ENCODE measurements around the gene CCM2.

The CCM2 gene

DNA sequence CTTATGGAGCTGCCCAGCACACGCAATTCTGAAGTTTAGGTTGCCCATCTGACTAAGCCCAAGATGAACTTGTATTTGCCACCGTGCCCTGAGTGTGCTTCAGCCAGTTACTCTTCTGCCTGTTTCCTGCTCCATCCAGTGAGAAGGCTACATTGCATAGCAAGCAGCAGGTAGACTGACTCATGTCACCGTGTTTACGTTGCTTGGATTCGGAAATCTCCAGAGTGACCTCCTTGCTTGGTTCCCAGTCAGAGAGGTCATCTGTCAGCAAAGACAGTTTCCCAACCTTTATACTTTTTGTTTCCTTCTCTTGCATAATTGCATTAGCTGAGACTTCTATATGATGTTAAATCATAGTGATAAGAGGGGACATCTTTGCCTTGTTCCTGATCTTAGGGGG lies 57.9 kb downstream of the CCM2 start:
- DNase-seq (ENCODE audit: insufficient read length, low spot score) (no peak), FAIRE-seq (no peak)

DNA sequence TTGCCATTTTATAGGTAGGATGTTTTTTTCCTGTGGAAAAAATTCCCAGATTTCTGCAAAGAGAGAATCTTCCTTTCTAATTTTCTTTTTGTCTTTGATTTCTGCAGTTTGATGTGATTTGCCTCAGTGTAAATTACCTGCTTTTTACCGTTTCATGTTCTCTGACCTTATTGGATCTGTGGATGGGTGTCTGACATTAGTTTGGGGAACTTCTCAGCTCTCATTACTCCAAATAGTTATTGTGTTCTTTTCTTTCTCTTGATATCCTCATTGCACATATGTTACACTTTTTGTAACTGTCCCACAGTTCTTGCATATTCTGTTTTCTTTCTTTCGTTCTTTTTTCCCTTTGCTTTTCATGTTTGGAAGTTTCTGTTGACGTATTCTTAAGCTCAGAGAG lies 60.3 kb downstream of the CCM2 start:
- FAIRE-seq: no peak
- no peak for DNase-seq (ENCODE audit: insufficient read length, low spot score)

DNA sequence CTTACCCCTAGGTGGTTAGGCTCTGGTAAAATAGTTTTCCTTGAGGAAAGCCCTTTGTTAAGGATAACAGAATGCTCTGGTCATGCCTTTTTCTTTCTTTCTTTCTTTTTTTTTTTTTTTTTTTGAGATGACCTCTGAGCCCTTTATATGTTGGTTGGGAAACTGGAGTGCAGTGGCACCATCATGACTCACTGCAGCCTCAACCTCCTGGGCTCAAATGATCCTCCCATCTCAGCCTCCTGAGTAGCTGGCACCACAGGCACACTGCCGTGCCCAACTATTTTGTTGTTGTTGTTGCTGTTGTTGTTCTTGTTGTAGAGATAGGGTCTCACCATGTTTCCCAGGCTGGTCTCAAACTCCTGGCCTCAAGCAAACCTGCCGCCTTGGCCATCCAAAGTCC lies 61.4 kb downstream of the CCM2 start:
- DNase-seq (ENCODE audit: insufficient read length, low spot score): no peak
- no peak for FAIRE-seq

DNA sequence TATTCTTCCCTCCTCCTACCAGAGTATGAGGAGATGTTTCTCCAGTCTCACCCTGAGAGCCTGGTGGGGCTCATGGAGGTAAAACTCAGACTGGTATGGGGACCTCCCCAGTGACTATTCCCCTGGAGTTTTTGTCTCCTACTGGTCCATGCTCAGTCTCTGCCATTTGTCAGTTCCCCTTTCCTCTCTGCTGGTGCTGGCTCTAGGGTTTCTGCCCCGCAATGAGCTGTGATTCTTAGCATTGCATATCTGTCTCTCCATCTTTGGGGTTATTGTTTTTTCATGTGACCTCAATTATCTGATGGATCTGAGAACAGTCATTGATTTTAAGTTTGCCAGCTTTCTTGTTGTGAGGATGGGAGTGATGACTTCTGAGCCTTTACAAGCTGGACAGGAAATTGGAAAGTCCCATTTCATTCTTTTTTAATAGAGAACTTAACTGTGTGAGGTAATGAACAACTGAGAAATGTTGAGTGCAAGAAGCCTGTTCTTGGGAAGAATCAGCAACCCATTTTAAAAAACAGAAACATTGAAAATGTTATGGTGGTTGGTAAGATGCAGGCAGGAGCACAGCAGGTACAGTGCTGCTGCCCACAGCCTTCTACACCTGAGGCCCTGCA lies 61.9 kb downstream of the CCM2 start:
- DNase-seq (ENCODE audit: insufficient read length, low spot score): no peak
- no peak for FAIRE-seq

DNA sequence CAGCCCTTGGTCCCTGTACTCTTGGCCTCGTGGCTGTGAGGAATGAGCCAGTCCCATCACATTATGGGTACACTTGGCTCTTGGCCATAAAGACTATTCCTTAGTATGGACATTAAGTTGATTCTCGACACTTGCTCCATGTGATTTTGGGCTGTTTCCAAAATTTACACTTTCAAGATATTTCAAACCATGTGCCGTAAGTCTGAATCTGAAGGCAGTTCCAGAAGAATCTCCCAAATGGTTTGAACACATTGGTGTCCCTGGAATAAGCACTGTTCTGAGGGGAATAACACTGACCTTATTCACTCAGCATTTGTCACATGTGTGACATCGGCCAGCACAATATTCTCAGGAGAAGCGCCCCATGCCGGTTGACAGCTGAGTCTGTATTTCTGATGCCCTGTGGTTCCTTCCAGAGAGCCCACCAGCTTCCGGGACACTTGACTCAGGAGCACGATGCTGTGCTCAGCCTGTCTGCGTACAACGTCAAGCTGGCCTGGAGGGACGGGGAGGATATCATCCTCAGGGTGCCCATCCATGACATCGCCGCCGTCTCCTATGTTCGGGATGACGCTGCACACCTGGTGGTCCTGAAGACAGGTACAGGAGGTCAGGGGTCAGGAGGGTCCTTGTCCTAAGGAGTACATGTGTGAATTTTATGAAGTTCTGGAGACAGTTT lies 64.2 kb downstream of the CCM2 start:
- FAIRE-seq (no peak), DNase-seq (ENCODE audit: insufficient read length, low spot score) (no peak)

DNA sequence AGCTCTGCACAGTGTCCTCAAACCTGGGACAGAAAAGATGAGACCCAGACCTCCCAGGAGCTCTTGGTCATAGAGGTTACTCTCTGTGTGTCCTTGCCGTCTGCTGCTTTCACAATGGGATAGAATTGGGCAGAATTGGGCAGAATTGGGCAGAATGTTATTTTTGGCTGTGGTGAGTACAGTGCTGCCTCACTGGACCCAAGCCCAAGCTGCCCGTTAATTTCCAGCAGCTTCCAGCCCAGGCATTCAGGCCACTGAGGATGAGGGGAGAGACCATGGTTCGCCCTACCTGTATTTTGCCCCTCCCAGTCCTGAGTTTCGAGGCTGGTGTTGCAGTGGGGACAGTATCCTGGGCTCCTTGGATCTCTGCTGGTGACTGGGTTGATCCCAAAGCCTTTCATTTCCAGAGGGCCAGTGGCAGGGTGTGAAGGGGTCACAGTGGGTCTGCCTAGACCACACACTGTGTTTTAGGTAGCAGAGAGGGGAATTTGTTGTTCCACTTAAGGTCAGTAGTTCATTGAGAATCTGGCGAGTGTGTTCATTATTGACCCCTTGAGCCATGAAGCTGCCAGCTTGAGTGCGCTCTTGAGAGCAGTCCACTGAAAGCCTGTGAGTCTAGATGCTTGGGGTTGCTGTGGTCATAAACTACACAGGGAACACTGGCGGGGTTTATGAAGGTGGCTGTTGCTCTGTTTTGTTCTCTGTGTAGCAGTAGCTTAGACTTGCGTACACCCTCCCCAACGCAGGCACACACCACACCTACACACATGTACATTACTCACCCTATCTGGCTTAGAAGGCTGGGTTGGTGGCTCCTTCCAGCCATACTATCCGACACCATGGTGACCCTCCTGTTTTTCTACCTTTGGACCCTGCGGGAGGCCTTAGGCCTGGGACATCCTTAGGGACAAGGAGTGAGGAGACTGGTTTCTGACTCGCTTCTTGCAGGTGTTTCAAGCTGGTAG lies 65.3 kb downstream of the CCM2 start:
- FAIRE-seq (no peak), DNase-seq (ENCODE audit: insufficient read length, low spot score) (no peak)

DNA sequence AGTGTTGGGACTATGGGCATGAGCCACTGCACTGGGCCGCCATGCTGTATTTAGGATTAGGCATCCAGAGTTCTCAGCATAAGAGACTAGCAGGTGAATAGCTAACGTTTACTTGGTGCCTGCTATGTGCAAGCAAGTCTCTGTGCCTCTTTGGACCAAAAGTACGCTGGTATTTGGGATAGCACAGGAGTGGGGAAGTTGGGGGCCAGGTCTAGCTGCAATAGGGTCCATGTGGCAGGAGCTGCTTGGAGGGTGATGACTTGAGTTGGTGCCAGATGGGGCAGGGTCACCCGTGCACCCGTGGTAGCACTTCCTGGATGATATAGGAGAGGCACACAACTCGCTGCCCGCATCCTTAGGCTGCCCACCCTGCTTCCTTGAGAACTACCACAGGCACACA lies 66.4 kb downstream of the CCM2 start:
- DNase-seq (ENCODE audit: insufficient read length, low spot score) (no peak), FAIRE-seq (no peak)

DNA sequence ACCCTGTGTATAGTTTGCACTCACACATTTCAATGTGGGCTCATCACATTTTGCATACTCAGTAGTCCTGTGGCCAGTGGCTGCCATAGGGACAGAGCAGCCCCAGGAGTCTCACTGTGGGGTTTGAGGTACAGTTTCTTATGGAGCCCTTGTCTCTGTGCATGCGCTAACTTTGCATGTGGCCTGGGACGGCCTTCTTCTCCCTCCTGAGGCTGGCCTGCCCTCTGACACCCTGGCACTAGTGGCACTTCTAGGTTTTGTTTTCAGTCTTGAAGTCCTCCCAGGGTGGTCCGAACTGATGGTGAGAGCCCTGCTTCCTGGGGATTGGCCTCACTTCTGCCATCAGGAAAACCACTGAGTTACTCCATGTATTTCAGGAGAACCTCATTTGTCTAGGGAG lies 67.6 kb downstream of the CCM2 start:
- DNase-seq (ENCODE audit: insufficient read length, low spot score): no peak
- no peak for FAIRE-seq

DNA sequence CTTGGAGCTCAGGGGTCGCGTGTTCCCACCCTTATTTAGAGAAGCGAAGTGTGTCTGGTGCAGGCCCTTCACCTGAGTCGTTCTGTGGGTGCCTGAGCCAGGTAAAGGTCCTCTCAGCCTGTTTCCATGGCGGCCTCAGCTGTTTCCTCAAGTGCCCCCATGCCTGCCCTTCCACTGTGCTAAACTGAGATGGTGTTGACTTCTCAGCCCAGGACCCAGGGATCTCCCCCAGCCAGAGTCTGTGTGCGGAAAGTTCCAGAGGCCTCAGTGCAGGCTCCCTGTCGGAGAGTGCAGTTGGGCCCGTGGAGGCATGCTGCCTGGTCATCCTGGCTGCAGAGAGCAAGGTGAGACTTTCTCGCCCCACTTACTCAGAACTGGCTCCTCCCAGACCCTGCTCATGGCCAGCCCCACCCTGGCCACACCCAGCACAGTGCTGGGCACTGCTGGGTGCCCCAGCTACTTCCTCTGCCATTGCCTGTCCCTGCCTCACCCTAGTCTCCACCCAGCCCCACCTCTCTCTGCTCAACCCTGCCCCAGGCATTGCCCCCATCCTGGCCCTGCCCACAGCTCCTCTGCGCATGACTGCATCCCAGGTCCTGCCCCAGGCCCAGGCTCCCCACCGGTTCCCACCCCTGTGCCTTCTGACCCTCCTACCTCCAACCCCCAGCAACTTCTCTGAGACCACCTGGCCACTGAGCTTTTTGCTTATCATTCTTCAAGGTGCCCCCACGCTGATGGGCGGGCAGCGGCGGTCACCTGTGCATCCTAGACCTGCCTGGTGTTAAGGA lies 68.4 kb downstream of the CCM2 start:
- no peak for FAIRE-seq
- DNase-seq (ENCODE audit: insufficient read length, low spot score): no peak

DNA sequence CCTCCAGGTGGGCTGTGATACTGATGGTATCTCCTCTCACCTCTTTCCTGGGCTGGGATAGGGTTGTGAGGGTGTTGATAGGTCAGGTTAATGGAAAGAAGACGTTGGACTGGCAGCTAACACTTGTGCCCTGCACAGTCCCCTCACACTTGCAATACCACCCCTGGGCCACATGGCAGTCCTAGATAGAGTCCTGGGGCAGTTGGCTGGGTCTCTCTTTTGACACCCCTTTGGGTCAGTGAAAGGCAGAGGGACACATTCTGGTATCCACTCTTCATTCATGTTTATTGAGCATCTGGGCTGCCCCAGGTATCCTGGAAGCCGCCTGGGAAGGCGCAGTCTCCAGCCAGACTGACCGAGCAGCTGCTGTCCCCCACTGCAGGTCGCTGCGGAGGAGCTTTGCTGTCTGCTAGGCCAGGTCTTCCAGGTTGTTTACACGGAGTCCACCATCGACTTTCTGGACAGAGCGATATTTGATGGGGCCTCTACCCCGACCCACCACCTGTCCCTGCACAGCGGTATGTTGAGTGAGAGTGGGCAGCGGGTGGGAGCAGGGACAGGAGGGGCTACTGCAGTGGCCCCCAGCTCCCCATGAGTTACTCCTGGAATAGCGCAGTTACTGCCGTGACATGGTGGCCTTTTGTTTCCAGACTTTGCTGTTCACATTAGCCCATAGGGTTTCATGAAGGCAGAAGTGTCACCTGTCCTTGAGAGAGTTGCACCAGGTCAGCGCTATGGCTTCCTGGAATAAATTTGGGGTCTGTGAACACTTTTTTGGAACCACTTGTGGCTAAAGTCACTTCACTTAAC lies 69.6 kb downstream of the CCM2 start:
- DNase-seq (ENCODE audit: insufficient read length, low spot score): no peak
- no peak for FAIRE-seq

DNA sequence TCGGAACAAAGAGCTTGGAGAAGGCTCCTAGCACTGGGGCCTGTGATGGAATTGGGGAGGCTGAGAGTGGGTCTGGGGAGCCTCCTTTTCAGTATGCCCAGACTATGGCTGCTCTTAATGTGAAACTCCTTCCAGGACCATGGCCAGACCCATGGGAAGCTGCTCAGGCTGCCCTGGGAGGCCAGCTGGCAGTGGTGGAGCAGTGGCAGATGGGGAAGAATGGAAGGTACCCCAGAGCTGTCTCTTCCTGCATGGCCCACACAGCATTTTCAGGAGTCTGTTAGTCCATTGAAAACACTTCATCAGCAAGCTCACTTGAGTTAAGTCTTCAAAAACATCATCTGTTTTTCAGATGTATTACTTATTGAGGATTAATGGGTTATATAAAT lies 70.2 kb downstream of the CCM2 start:
- no peak for FAIRE-seq
- DNase-seq (ENCODE audit: insufficient read length, low spot score): no peak

DNA sequence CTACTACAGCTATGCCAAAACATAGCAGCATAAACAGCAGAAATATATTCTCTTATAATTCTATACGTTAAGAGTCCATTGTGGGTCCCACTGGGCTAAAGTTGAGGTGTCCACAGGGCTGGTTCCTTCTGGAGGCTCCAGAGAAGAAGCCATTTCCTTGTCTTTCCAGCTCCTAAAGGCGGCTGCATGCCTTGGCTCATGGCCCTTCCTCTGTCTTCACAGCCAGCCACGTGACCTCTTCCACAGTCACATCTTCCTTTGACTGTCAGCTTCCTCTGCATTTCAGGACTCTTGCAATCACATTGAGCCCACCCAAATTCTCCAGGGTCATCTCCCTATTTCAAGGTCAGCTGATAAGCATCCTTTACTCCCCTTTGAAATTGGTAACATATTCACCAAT lies 71.5 kb downstream of the CCM2 start:
- no peak for FAIRE-seq
- no peak for DNase-seq (ENCODE audit: insufficient read length, low spot score)

DNA sequence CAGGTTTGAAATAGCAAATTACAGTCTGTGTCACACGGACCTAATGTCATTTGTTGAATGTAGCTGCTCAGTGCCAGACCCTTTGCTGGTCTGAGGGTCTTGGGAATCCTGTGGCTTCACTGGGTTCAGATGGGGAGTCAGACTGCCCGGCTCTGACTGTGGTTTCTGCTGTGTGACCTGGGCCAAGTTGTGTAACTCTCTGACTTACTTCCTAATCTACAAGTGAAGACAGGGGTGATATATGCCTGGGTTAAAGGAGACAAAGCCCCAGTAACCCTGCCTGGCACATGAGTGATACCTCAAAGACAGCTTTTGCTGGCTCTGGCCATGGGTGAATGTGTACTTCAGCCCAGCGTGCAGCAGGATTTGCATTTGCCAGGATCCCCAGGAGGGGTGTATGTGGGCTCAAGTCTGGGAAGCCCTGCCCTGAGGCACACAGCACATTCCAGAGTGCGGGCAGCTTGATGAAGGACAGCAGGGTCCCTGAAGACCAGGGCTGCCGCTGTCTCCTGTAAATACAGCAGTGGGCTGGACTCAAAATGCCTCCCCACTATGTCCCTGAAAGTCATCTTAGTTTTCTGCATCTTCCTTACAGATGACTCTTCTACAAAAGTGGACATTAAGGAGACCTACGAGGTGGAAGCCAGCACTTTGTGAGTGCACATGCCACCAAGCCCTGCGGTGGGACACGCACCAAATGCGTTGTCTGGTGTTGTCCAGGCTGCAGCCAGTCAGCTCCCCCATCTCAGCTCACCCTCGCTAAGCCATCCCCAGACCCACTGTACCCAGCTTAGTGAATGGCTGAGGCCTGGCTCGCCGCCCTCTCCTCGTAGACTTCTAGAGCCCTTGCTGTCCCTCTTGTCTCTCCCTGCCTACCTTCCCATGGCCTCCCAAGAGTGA lies 72.4 kb downstream of the CCM2 start:
- no peak for FAIRE-seq
- DNase-seq (ENCODE audit: insufficient read length, low spot score): no peak

DNA sequence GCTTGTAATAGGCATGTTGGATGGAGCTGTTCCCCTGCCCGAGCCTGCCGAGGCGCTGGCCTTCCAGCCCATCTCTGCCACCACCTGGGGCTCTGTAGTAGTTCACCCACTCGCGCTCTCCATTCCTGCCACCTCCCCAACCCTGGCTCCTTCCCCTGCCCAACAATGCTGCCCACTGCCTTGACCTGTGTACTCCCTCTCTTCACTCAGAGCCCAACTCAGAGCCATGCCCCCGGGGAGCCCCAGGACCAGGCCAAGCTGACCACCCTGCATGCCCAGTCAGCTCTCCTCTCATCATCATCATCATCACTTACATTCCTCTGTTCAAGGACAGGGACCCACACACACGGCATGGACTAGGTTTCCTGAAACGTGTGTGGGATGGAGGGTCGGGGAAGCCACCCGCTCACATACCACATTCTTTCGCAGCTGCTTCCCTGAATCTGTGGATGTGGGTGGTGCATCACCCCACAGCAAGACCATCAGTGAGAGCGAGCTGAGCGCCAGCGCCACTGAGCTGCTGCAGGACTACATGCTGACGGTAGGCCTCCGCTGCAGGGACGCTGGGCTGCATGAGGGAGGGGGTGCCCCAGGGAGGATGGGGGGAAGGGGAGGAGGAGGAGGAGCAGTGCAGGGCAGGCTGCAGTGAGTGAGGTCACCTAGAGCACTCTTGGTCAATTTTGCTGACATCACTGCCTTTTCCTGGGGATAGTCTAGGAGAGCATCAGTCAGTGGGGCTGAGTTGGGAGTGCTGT lies 73.2 kb downstream of the CCM2 start:
- no peak for DNase-seq (ENCODE audit: insufficient read length, low spot score)
- no peak for FAIRE-seq

DNA sequence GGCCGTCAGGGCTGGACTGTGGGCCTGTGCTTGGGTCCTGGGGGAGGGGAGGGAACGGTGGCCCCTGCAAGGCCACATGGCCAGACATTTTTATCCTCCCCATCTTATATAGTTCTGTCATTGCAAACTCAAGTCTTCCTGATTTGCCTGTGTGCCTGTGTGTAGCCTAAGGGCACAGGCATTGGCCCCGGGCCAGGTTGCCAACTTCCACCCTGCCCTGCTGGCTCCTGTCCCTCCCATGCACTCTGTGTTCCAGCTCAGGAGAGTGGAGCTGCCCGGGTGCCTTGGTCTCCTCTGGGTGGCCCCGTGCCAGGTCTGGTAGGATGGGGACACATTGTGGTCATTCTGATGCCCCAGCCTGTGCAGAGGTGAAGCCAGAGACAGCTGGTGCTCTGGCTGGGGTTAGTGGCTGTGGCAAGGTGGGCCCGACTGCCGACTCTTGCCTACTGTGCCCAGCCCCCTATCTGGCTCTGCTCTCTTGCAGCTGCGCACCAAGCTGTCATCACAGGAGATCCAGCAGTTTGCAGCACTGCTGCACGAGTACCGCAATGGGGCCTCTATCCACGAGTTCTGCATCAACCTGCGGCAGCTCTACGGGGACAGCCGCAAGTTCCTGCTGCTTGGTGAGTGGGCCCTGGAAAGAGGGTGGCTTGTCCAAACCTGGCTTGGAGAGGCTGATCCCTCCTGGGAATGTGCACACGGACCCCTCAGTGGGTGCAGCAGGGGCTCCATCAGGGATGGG lies 74.0 kb downstream of the CCM2 start:
- FAIRE-seq (no peak), DNase-seq (ENCODE audit: insufficient read length, low spot score) (no peak)

DNA sequence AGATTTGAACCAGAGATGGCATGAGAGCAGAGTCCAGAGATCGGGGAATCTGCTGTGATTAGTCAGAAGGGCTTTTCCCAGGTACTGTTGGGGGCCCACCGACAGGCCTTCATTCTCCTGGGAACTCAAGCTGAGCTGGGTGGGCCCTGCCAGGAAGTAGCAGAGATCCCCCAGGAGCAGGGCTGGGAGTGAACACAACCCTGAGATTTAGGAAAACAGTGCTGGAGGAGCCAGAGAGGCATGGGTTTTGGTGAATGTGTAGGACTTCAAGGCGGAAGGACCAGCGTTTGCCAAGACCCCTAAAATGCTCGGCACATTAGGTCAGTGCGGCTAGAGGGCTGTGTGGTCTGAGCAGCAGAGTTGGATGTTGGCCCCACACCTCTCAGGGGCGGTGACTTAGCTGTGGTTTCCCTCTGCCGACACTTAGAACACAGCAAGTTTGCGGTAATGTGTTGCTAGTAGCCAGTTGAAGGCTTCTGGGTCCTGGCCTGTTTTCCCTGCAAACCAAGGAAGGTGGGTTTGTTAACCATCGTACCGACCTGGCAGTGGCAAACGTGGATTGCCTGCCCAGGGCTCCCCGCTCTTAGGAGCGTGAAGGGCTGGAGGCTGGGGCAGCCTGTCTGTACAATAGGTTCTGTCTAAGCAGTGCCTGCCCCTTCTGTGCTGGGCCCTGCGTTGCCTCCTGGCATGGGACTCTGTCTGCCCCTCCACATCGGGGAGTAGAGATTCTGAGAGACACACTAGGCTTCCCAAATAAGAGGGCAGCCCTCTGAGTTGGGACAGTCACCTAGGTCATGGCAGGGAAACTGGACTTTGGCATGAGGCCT lies 74.7 kb downstream of the CCM2 start:
- FAIRE-seq (no peak), DNase-seq (ENCODE audit: insufficient read length, low spot score) (no peak)

DNA sequence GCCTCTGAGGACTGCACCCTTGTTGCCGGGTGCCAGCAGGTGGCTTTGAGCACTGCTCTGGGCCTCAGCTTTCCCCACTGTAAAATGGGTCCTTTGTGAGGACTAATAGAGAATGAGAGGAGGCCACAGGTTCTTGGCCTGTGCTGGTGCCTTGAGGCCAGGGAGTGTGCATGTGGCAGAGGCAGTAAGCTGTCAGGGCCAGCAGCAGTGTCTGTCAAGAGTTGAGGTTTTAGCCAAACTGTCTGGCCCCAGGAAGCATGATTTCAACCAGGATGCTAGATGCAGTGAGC lies 75.3 kb downstream of the CCM2 start:
- DNase-seq (ENCODE audit: insufficient read length, low spot score) (no peak), FAIRE-seq (no peak)

All from HTR-8/SVneo (cell line).